CD4-positive, alpha-beta T cell treated with Interleukin-6 at 100 ng/mL for 8 hours (primary cell): ENCODE data around the gene CDY1B.
"Not testable (repeated sequence)": the region's sequence is repeated elsewhere in the genome, so short reads cannot be mapped to it uniquely, and the experiment has no call there.

Source experiments
- DNase-seq: peaks from one replicate; pipeline ENCODE4 v3.0.0-alpha.2; 2020; ENCODE audit warnings: mixed read lengths, low spot score

Gene CDY1B

GRCh38 chrY:24047919-24048318, at the start of gene CDY1B:
TSS of gene CDY1B (minus strand) at chrY:24048019. CDS start at chrY:24047688, 331 bp downstream.
- DNase-seq: not testable (repeated sequence)

- DNase-seq: not testable (repeated sequence)
These were observed 1.7 kb upstream of the CDY1B start for GRCh38 chrY:24049525-24049924.

- DNase-seq: not testable (repeated sequence)
These were observed 4.6 kb downstream of the CDY1B start for GRCh38 chrY:24043209-24043608.

- not testable (repeated sequence) for DNase-seq
These were observed 8.7 kb downstream of the CDY1B start for GRCh38 chrY:24039008-24039718.

GRCh38 chrY:24026212-24027103, 21.4 kb downstream of the CDY1B start:
- DNase-seq: not testable (repeated sequence)
